Hepatocyte (in vitro differentiated cells): ENCODE data around the gene PRMT7.

Experiments used
- EZH2 ChIP-seq: fragments of 200-600 bp; sonication (generic); IDR thresholded peaks from 2 replicates; pipeline ENCODE4 v1.6.1; 2016; ENCODE audit warnings: antibody characterized with exemption, mild to moderate bottlenecking, borderline replicate concordance
- TF ChIP-seq, protein P1 (sequence below): fragments of 200-600 bp; sonication (generic); IDR thresholded peaks from 2 replicates; pipeline ENCODE4 v1.5.1; 2016; ENCODE audit warnings: antibody characterized with exemption, mild to moderate bottlenecking; ENCODE audit not compliant: poor library complexity

- TF ChIP-seq, protein P1, sequence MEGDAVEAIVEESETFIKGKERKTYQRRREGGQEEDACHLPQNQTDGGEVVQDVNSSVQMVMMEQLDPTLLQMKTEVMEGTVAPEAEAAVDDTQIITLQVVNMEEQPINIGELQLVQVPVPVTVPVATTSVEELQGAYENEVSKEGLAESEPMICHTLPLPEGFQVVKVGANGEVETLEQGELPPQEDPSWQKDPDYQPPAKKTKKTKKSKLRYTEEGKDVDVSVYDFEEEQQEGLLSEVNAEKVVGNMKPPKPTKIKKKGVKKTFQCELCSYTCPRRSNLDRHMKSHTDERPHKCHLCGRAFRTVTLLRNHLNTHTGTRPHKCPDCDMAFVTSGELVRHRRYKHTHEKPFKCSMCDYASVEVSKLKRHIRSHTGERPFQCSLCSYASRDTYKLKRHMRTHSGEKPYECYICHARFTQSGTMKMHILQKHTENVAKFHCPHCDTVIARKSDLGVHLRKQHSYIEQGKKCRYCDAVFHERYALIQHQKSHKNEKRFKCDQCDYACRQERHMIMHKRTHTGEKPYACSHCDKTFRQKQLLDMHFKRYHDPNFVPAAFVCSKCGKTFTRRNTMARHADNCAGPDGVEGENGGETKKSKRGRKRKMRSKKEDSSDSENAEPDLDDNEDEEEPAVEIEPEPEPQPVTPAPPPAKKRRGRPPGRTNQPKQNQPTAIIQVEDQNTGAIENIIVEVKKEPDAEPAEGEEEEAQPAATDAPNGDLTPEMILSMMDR: no peak
- no peak for TF ChIP-seq EZH2
Observed at GRCh38 chr16:68335175-68335574, 24.4 kb downstream of the PRMT7 start.
